ENCODE measurements around the gene TMEM151B. TPM values are rescaled to one million over a fixed set of nuclear protein-coding genes. Genes with fewer than 3 reads are reported as not detected.

TMEM151B gene
- total RNA-seq, 3 donors from 2014 or later (not counting 1 experiment from before 2014, with no cell fraction given) = not detected

DNA sequence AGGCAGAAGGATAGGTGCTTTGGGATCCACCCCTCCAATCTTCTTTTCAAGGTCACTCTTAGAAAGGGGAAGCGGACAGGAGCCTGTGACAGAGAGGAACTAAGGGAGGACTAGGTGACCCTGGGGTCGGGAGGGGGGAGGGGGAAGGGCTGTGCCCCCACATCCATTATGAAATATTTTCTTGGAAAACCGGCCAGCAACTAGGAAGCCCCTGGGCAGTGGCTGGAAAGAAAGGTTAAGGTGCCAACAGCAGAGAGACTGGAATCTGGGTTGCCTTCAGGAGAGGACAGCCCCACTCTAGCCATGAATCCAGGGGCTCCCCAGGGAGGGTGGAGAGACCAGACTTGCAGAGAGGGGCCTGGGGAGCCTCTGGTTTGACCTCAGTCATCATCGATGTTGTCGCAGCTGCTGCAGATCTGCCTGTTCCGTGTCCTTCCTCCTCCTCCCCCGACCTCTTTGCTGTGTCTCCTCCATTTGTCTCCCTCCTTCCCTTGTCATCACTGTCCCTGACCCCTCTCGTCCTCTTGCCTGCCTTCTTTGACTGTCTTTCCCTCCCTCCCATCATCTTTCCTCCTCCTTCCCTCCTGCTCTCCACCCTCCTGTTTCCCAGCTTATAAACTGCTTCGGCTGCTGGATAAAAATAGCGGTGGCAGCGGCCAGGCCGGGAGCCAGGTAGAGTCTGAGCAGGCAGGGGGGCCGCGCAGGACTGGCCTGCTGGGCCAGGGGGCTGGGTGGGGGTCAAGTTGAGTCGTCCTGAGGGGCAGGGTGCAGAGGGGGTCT, 43.7 kb upstream of the TMEM151B start:
- TF ChIP-seq, protein P1, sequence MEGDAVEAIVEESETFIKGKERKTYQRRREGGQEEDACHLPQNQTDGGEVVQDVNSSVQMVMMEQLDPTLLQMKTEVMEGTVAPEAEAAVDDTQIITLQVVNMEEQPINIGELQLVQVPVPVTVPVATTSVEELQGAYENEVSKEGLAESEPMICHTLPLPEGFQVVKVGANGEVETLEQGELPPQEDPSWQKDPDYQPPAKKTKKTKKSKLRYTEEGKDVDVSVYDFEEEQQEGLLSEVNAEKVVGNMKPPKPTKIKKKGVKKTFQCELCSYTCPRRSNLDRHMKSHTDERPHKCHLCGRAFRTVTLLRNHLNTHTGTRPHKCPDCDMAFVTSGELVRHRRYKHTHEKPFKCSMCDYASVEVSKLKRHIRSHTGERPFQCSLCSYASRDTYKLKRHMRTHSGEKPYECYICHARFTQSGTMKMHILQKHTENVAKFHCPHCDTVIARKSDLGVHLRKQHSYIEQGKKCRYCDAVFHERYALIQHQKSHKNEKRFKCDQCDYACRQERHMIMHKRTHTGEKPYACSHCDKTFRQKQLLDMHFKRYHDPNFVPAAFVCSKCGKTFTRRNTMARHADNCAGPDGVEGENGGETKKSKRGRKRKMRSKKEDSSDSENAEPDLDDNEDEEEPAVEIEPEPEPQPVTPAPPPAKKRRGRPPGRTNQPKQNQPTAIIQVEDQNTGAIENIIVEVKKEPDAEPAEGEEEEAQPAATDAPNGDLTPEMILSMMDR (IDR thresholded peaks at IDR 0.05) = no peak
- H3K4me1 Mint-ChIP-seq = peaks cover 16 to 23% of the 10 kb centered on the region in 2 donors
- DNase-seq (no peak), ATAC-seq (no peak)
- Histone ChIP-seq H3K36me3 (ENCODE audit: control insufficient read depth, insufficient read depth, low read length) (no peaks in the 10 kb centered on the region), H3K4me1 (ENCODE audit: control insufficient read depth, insufficient read depth, low read length) (peaks cover 19% of the 10 kb centered on the region), H3K27me3 (ENCODE audit: control insufficient read depth, insufficient read depth, low read length) (no peaks in the 10 kb centered on the region), H3K27ac (ENCODE audit: low read length) (no peak overlapping the region), H3K9me3 (ENCODE audit: control insufficient read depth, insufficient read depth, low read length) (no peaks in the 10 kb centered on the region), H3K4me3 (ENCODE audit: low read length) (no peak overlapping the region)
- no peaks in the 10 kb centered on the region for H3K36me3 Mint-ChIP-seq
- no peaks in the 10 kb centered on the region for H3K27me3 Mint-ChIP-seq (ENCODE audit: low read depth in 2 of 2)
- no peaks in the 10 kb centered on the region for H3K9me3 Mint-ChIP-seq
- intact Hi-C loops (cut with micrococcal nuclease) = no loop called here
- H3K4me3 Mint-ChIP-seq = no peak overlapping the region
- H3K27ac Mint-ChIP-seq = no peak overlapping the region
- 87% methylated on average over 15 of the region's 15 CpGs for WGBS (ENCODE audit: insufficient coverage)

DNA sequence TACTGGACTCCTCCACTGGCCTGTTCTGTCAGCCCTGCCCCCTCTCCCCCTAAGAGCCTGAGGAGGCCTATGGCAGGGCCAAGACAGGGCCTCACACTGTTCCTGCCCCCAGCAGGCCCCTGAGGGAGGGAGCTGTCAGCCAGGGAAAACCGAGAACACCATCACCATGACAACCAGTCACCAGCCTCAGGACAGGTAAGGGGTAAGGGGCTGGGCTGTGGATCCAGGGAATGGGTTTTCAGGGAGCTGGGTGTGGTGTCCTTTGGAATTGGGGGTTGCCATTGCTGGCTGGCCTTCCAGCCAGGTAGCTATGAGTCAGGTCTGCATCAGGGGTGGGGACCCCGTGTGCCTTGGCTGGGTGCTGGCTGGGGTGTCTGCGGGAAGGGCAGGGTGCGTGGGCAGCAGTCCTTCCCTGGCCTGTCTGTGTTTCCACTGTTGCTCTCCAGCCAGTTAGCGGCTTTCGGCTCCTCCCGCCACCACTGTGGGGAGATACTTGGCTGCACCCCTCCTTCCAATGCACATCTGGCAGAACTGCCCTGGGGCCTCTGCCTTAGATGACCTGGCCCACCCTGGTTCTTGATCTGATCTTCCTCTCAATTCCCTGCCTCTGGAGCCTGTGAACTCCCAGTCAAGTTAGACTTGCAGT, 43.0 kb upstream of the TMEM151B start:
- Mint-ChIP-seq H3K27me3 (ENCODE audit: low read depth in 2 of 2) (no peaks in the 10 kb centered on the region), H3K9me3 (no peaks in the 10 kb centered on the region), H3K36me3 (no peaks in the 10 kb centered on the region), H3K4me1 (peaks cover 16 to 20% of the 10 kb centered on the region in 2 donors), H3K4me3 (no peak overlapping the region), H3K27ac (no peak overlapping the region)
- ATAC-seq = no peak
- Histone ChIP-seq H3K36me3 (ENCODE audit: control insufficient read depth, insufficient read depth, low read length) (no peaks in the 10 kb centered on the region), H3K27me3 (ENCODE audit: control insufficient read depth, insufficient read depth, low read length) (no peaks in the 10 kb centered on the region), H3K4me1 (ENCODE audit: control insufficient read depth, insufficient read depth, low read length) (peaks cover 15% of the 10 kb centered on the region), H3K4me3 (ENCODE audit: low read length) (no peak overlapping the region), H3K9me3 (ENCODE audit: control insufficient read depth, insufficient read depth, low read length) (no peaks in the 10 kb centered on the region), H3K27ac (ENCODE audit: low read length) (no peak overlapping the region)
- no peak for DNase-seq
- intact Hi-C loops (cut with micrococcal nuclease) = no loop called here
- TF ChIP-seq, protein P1 (IDR thresholded peaks at IDR 0.05) = no peak
- WGBS (ENCODE audit: insufficient coverage) = 98% methylated on average over 7 of the region's 7 CpGs

DNA sequence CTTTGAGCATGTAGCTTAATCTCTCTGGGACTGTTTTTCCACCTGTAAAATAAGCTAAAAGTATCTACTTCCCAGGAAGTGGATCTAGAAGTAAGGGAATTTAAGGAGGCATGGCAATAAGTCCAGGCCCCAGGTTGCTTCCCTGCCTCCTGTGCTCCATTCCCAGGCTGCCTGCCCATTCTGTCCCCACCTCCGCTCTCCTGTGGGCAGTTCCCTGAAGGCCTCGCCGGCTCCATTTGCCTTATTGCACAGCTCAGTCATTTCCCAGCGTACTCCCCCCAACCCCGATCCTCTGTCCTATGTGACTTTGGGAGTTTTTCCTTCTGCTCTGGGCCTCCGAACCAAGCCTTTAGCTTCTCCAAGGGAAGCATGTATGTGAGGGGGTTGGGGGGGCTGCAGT, 42.2 kb upstream of the TMEM151B start:
- Mint-ChIP-seq H3K36me3 (no peaks in the 10 kb centered on the region), H3K27me3 (ENCODE audit: low read depth in 2 of 2) (no peaks in the 10 kb centered on the region), H3K4me1 (peaks cover 10 to 13% of the 10 kb centered on the region in 2 donors), H3K4me3 (no peak overlapping the region), H3K9me3 (no peaks in the 10 kb centered on the region), H3K27ac (no peak overlapping the region)
- Histone ChIP-seq H3K27ac (ENCODE audit: low read length) (no peak overlapping the region), H3K9me3 (ENCODE audit: control insufficient read depth, insufficient read depth, low read length) (no peaks in the 10 kb centered on the region), H3K4me1 (ENCODE audit: control insufficient read depth, insufficient read depth, low read length) (peaks cover 11% of the 10 kb centered on the region), H3K27me3 (ENCODE audit: control insufficient read depth, insufficient read depth, low read length) (no peaks in the 10 kb centered on the region), H3K36me3 (ENCODE audit: control insufficient read depth, insufficient read depth, low read length) (no peaks in the 10 kb centered on the region), H3K4me3 (ENCODE audit: low read length) (no peak overlapping the region)
- no peak for ATAC-seq
- 98% methylated on average over 5 of the region's 6 CpGs for WGBS (ENCODE audit: insufficient coverage)
- intact Hi-C loops (cut with micrococcal nuclease) = no loop called here
- DNase-seq = no peak
- TF ChIP-seq, protein P1 (IDR thresholded peaks at IDR 0.05) = no peak

Data from natural killer cell (primary cell).